ENCODE data around the gene TNFAIP1. TPM values are rescaled to one million over a fixed set of nuclear protein-coding genes. Genes with fewer than 3 reads are reported as not detected.
"Not testable (repeated sequence)": the region's sequence is repeated elsewhere in the genome, so short reads cannot be mapped to it uniquely, and the experiment has no call there.

The TNFAIP1 gene
- total RNA-seq, 1 donor: 31.8 TPM

DNA sequence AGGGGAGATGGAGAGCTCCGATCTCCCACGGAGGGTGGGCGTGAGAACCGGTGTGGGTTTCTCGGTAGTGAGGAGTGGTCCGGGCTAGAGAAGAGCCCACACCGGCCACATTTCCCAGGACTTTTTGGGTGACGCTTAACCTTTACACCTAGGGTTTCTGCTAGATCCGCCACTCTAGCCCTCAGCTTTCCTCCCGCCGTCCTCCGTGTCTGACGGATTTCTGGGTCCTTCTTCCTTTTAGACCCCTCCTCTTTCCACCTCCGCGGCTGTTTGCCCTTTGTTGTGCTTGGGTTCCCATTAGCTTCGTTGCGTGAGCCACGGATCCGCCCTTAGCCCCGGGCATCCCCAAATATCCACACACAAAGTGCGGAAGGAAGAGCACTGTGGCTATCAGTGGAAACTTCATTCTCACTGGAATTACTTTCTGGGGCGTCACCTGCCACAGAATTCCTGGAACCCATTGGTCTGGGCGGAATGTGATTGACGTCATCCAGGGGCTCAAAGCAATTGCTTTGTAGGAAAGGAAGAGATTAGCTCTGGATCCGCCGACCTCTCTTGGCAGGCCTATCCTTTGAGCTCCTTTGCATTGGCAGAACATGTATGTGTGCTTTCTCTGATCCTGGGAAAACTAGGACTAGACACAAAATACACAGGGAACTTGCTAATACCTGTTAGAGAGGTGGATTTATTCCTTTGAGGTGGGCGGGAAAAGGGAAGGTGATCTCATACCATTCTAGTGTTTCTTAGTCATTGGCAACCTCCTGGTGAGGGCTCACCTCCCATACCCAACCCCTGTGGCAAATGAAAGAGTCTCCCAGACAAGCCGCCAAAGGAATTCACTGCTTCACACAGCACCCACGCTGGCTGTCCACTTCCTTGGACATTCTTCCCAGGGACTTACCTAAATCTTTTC, 654 bp downstream of the TNFAIP1 start:
- H4K20me1 ChIP-seq (ENCODE audit: insufficient read depth, low read length): peaks cover 42% of the 10 kb centered on the region
- H2AFZ ChIP-seq (ENCODE audit: low read length): peak overlapping the region; percentile 59
- H3K79me2 ChIP-seq (ENCODE audit: insufficient read depth, low read length): peaks cover 87% of the 10 kb centered on the region
- TF ChIP-seq, protein P1, sequence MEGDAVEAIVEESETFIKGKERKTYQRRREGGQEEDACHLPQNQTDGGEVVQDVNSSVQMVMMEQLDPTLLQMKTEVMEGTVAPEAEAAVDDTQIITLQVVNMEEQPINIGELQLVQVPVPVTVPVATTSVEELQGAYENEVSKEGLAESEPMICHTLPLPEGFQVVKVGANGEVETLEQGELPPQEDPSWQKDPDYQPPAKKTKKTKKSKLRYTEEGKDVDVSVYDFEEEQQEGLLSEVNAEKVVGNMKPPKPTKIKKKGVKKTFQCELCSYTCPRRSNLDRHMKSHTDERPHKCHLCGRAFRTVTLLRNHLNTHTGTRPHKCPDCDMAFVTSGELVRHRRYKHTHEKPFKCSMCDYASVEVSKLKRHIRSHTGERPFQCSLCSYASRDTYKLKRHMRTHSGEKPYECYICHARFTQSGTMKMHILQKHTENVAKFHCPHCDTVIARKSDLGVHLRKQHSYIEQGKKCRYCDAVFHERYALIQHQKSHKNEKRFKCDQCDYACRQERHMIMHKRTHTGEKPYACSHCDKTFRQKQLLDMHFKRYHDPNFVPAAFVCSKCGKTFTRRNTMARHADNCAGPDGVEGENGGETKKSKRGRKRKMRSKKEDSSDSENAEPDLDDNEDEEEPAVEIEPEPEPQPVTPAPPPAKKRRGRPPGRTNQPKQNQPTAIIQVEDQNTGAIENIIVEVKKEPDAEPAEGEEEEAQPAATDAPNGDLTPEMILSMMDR (IDR thresholded peaks at IDR 0.05; ENCODE audit: extremely low read depth, low read depth, low read length): no peak
- no peaks in the 10 kb centered on the region for H3K9me3 ChIP-seq (ENCODE audit: low read depth, low read length)
- peak; percentile 75 for DNase-seq (ENCODE audit: insufficient read length, low spot score, missing footprints)
- peak overlapping the region; percentile 86 for H3K4me2 ChIP-seq (ENCODE audit: insufficient read depth, low read length)
- peak overlapping the region; percentile 96 for H3K27ac ChIP-seq (ENCODE audit: low read depth, low read length)
- H3K4me1 ChIP-seq (ENCODE audit: insufficient read depth, low read length): peaks cover 47% of the 10 kb centered on the region
- H3K27me3 ChIP-seq (ENCODE audit: insufficient read depth, low read length): no peaks in the 10 kb centered on the region
- H3K4me3 ChIP-seq (ENCODE audit: insufficient read depth, low read length): peak overlapping the region; percentile 83
- H3K36me3 ChIP-seq (ENCODE audit: insufficient read depth, low read length): peaks cover 26% of the 10 kb centered on the region

DNA sequence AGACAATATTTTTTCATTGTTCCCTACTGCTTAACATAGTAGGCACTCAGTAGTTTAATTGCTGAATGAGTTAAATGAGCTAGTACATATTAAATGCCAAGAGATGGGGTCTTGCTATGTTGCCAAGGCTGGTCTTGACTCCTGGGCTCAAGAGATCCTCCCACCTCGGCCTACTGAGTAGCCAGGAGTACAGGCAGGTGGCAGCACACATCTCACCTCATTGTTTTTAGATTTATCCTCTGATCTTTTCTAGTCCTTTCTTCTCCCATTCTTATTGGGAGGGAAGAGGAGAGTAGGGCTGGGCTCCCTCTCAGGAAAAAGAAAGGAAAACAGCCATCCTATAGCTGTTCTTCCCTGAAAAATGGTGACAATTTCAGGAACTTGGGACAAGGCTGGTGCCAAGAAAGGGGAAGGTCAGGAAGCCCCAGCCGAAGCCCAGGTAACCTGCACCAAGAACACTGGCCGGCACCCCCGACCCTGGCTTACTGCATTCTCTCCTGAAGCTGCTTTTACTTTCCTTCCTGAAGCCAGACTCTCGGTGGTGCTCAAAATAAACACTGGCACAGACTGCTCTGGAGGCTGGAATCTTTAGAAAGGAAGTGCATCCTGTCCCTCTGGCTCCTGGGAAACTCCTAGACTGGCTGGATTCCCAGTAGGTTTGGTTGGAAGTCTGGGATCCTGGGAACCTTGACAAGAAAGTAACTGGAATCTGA, 2.7 kb downstream of the TNFAIP1 start:
- peak; percentile 84 for DNase-seq (ENCODE audit: insufficient read length, low spot score, missing footprints)
- peak overlapping the region; percentile 38 for H3K4me3 ChIP-seq (ENCODE audit: insufficient read depth, low read length)
- TF ChIP-seq, protein P1 (IDR thresholded peaks at IDR 0.05; ENCODE audit: extremely low read depth, low read depth, low read length): no peak

DNA sequence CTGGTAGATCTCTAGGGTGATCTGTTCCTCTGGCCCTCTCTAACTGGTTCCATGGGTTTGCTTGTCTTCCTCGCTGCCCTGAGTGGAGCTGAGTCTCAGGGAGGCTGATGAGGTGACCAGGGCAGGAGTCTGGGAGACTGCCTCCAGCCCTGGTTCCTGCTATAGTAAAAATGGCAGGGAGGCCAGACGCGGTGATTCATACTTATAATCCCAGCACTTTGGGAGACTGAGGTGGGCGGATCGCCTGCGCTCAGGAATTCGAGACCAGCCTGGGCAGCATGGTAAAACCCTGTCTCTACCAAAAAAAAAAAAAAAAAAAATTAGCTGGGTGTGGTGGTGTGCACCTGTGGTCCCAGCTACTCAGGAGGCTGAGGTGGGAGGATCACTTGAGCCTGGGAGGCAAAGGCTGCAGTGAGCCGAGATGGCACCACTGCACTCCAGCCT, 3.2 kb downstream of the TNFAIP1 start:
- H2AFZ ChIP-seq (ENCODE audit: low read length); H3K4me3 ChIP-seq (ENCODE audit: insufficient read depth, low read length); H3K27me3 ChIP-seq (ENCODE audit: insufficient read depth, low read length); DNase-seq (ENCODE audit: insufficient read length, low spot score, missing footprints); H3K9me3 ChIP-seq (ENCODE audit: low read depth, low read length): not testable (repeated sequence)
- Histone ChIP-seq H3K79me2 (ENCODE audit: insufficient read depth, low read length) (peaks cover 70% of the 10 kb centered on the region), H3K27ac (ENCODE audit: low read depth, low read length) (peak overlapping the region; percentile 96), H3K36me3 (ENCODE audit: insufficient read depth, low read length) (peaks cover 35% of the 10 kb centered on the region), H3K4me2 (ENCODE audit: insufficient read depth, low read length) (peak overlapping the region; percentile 51), H3K4me1 (ENCODE audit: insufficient read depth, low read length) (peaks cover 39% of the 10 kb centered on the region), H4K20me1 (ENCODE audit: insufficient read depth, low read length) (peaks cover 29% of the 10 kb centered on the region)

More for the DNA sequence above, 2.7 kb downstream of the TNFAIP1 start:
- H4K20me1 ChIP-seq (ENCODE audit: insufficient read depth, low read length): peaks cover 35% of the 10 kb centered on the region
- H3K27me3 ChIP-seq (ENCODE audit: insufficient read depth, low read length): no peaks in the 10 kb centered on the region
- H3K9me3 ChIP-seq (ENCODE audit: low read depth, low read length): no peaks in the 10 kb centered on the region
- H3K36me3 ChIP-seq (ENCODE audit: insufficient read depth, low read length): peaks cover 31% of the 10 kb centered on the region
- peak overlapping the region; percentile 96 for H3K27ac ChIP-seq (ENCODE audit: low read depth, low read length)
- peaks cover 73% of the 10 kb centered on the region for H3K79me2 ChIP-seq (ENCODE audit: insufficient read depth, low read length)
- H3K4me1 ChIP-seq (ENCODE audit: insufficient read depth, low read length): peaks cover 44% of the 10 kb centered on the region
- H2AFZ ChIP-seq (ENCODE audit: low read length): no peak overlapping the region
- H3K4me2 ChIP-seq (ENCODE audit: insufficient read depth, low read length): peak overlapping the region; percentile 51

DNA sequence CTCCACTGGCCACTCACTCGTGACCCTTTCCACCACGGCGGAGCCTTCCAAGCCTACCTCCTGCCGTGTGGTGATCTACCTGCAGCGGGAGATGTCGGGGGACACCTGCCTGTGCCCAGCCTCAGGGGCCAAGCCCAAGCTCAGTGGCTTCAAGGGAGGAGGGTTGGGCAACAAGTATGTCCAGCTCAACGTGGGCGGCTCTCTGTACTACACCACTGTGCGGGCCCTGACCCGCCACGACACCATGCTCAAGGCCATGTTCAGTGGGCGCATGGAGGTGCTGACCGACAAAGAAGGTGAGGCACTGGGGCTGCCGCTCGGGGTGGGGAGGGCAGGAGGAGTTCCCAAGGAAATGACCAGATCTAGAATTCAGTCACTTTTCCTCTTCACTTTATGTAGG, 3.9 kb downstream of the TNFAIP1 start:
- Histone ChIP-seq H4K20me1 (ENCODE audit: insufficient read depth, low read length) (peaks cover 23% of the 10 kb centered on the region), H3K4me1 (ENCODE audit: insufficient read depth, low read length) (peaks cover 32% of the 10 kb centered on the region), H3K79me2 (ENCODE audit: insufficient read depth, low read length) (peaks cover 65% of the 10 kb centered on the region), H3K9me3 (ENCODE audit: low read depth, low read length) (no peaks in the 10 kb centered on the region), H3K36me3 (ENCODE audit: insufficient read depth, low read length) (peaks cover 41% of the 10 kb centered on the region), H3K4me2 (ENCODE audit: insufficient read depth, low read length) (no peak overlapping the region), H3K4me3 (ENCODE audit: insufficient read depth, low read length) (no peak overlapping the region), H3K27me3 (ENCODE audit: insufficient read depth, low read length) (no peaks in the 10 kb centered on the region), H2AFZ (ENCODE audit: low read length) (no peak overlapping the region), H3K27ac (ENCODE audit: low read depth, low read length) (no peak overlapping the region)
- TF ChIP-seq, protein P1 (IDR thresholded peaks at IDR 0.05; ENCODE audit: extremely low read depth, low read depth, low read length): no peak
- DNase-seq (ENCODE audit: insufficient read length, low spot score, missing footprints): no peak
